GM23338 (cell line): ENCODE measurements around the gene INSL6.

ENCODE experiments used
- CREB1 ChIP-seq: fragments of 250-450 bp; sonication (Bioruptor Pico); IDR thresholded peaks from 2 replicates; pipeline ENCODE4 v1.5.0; 2020; ENCODE audit warnings: low read depth, mild to moderate bottlenecking, moderate library complexity
- EZH2 ChIP-seq: fragments of 200-600 bp; sonication (generic); IDR thresholded peaks from one replicate; pipeline ENCODE4 v1.8.0; 2017; ENCODE audit warnings: antibody characterized with exemption, mild to moderate bottlenecking, low read depth; ENCODE audit not compliant: unreplicated experiment
- EZH2phosphoT487 ChIP-seq: fragments of 200-600 bp; sonication (generic); IDR thresholded peaks from one replicate; pipeline ENCODE4 v1.8.1; 2018; ENCODE audit warnings: antibody characterized with exemption; ENCODE audit not compliant: unreplicated experiment
- JUNB ChIP-seq: IDR thresholded peaks from one replicate; pipeline ENCODE4 v1.6.1; 2016; ENCODE audit warnings: antibody characterized with exemption; ENCODE audit not compliant: unreplicated experiment
- POLR2AphosphoS5 ChIP-seq: IDR thresholded peaks from 2 replicates; pipeline ENCODE4 v1.6.1; 2016; ENCODE audit warnings: antibody characterized with exemption, low read depth
- STAT1 ChIP-seq: IDR thresholded peaks from one replicate; pipeline ENCODE4 v1.6.1; 2016; ENCODE audit warnings: antibody characterized with exemption; ENCODE audit not compliant: unreplicated experiment
- ZNF114 ChIP-seq: fragments of 250-450 bp; sonication (Bioruptor Pico); IDR thresholded peaks from 2 replicates; pipeline ENCODE4 v1.5.0; 2020; ENCODE audit warnings: mild to moderate bottlenecking, moderate library complexity
- ZNF331 ChIP-seq: fragments of 250-450 bp; sonication (Bioruptor Pico); IDR thresholded peaks from 2 replicates; pipeline ENCODE4 v1.5.0; 2020; ENCODE audit warnings: low read depth, mild to moderate bottlenecking, moderate library complexity
- TF ChIP-seq, protein P1 (sequence below), 2 experiments: fragments of 200-600 bp in 1 of 2; sonication (generic) in 1 of 2; conservative IDR thresholded peaks; 2 replicates each; pipeline versions ENCODE4 v1.5.1 to v1.6.1; 2016 to 2017; ENCODE audit warnings: antibody characterized with exemption in 2 of 2, low read depth in 2 of 2, mild to moderate bottlenecking in 2 of 2, moderate library complexity in 1 of 2
- TF ChIP-seq, protein P2 (sequence below): IDR thresholded peaks from 2 replicates; pipeline ENCODE4 v1.6.1; 2016; ENCODE audit warnings: antibody characterized with exemption
- TF ChIP-seq, protein P3 (sequence below): IDR thresholded peaks from one replicate; pipeline ENCODE4 v1.6.1; 2018; ENCODE audit warnings: antibody characterized with exemption; ENCODE audit not compliant: unreplicated experiment
- TF ChIP-seq, protein P4 (sequence below): fragments of 250-450 bp; sonication (Bioruptor Pico); IDR thresholded peaks from 2 replicates; pipeline ENCODE4 v1.5.0; 2020; ENCODE audit warnings: mild to moderate bottlenecking, moderate library complexity

DNA sequence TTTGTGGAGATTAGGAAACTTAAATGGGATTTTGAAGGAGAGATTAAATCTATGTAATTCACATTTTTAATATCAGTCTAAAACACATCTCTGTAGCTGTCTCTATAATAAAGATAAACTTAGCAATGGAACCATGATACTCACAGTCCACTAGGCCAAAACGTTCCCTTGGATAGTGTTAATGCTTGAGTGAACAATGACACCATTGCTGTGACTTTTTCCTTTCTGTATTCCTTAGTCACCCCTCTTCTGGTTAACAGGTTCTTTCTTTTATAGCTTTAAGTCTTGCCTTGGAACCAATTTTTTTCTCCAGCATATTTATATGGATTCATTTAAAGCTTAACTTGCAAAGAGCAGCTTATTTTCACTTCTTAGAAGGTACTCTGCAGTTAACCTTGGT lies 63.3 kb downstream of the INSL6 start:
- no peak for TF ChIP-seq EZH2
- TF ChIP-seq POLR2AphosphoS5, result no peak
- TF ChIP-seq, protein P1, sequence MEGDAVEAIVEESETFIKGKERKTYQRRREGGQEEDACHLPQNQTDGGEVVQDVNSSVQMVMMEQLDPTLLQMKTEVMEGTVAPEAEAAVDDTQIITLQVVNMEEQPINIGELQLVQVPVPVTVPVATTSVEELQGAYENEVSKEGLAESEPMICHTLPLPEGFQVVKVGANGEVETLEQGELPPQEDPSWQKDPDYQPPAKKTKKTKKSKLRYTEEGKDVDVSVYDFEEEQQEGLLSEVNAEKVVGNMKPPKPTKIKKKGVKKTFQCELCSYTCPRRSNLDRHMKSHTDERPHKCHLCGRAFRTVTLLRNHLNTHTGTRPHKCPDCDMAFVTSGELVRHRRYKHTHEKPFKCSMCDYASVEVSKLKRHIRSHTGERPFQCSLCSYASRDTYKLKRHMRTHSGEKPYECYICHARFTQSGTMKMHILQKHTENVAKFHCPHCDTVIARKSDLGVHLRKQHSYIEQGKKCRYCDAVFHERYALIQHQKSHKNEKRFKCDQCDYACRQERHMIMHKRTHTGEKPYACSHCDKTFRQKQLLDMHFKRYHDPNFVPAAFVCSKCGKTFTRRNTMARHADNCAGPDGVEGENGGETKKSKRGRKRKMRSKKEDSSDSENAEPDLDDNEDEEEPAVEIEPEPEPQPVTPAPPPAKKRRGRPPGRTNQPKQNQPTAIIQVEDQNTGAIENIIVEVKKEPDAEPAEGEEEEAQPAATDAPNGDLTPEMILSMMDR (conservative IDR thresholded peaks at IDR 0.05; ENCODE audit: low read depth in 2 of 2), result no peak
- TF ChIP-seq EZH2phosphoT487, result no peak
- TF ChIP-seq CREB1 (CRISPR knock-in tag), result no peak
- TF ChIP-seq STAT1, result no peak
- TF ChIP-seq JUNB, result no peak
- TF ChIP-seq, protein P2, sequence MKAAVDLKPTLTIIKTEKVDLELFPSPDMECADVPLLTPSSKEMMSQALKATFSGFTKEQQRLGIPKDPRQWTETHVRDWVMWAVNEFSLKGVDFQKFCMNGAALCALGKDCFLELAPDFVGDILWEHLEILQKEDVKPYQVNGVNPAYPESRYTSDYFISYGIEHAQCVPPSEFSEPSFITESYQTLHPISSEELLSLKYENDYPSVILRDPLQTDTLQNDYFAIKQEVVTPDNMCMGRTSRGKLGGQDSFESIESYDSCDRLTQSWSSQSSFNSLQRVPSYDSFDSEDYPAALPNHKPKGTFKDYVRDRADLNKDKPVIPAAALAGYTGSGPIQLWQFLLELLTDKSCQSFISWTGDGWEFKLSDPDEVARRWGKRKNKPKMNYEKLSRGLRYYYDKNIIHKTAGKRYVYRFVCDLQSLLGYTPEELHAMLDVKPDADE, result no peak
- TF ChIP-seq, protein P3, sequence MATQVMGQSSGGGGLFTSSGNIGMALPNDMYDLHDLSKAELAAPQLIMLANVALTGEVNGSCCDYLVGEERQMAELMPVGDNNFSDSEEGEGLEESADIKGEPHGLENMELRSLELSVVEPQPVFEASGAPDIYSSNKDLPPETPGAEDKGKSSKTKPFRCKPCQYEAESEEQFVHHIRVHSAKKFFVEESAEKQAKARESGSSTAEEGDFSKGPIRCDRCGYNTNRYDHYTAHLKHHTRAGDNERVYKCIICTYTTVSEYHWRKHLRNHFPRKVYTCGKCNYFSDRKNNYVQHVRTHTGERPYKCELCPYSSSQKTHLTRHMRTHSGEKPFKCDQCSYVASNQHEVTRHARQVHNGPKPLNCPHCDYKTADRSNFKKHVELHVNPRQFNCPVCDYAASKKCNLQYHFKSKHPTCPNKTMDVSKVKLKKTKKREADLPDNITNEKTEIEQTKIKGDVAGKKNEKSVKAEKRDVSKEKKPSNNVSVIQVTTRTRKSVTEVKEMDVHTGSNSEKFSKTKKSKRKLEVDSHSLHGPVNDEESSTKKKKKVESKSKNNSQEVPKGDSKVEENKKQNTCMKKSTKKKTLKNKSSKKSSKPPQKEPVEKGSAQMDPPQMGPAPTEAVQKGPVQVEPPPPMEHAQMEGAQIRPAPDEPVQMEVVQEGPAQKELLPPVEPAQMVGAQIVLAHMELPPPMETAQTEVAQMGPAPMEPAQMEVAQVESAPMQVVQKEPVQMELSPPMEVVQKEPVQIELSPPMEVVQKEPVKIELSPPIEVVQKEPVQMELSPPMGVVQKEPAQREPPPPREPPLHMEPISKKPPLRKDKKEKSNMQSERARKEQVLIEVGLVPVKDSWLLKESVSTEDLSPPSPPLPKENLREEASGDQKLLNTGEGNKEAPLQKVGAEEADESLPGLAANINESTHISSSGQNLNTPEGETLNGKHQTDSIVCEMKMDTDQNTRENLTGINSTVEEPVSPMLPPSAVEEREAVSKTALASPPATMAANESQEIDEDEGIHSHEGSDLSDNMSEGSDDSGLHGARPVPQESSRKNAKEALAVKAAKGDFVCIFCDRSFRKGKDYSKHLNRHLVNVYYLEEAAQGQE, result no peak
- TF ChIP-seq ZNF114 (CRISPR knock-in tag), result no peak
- TF ChIP-seq, protein P4, sequence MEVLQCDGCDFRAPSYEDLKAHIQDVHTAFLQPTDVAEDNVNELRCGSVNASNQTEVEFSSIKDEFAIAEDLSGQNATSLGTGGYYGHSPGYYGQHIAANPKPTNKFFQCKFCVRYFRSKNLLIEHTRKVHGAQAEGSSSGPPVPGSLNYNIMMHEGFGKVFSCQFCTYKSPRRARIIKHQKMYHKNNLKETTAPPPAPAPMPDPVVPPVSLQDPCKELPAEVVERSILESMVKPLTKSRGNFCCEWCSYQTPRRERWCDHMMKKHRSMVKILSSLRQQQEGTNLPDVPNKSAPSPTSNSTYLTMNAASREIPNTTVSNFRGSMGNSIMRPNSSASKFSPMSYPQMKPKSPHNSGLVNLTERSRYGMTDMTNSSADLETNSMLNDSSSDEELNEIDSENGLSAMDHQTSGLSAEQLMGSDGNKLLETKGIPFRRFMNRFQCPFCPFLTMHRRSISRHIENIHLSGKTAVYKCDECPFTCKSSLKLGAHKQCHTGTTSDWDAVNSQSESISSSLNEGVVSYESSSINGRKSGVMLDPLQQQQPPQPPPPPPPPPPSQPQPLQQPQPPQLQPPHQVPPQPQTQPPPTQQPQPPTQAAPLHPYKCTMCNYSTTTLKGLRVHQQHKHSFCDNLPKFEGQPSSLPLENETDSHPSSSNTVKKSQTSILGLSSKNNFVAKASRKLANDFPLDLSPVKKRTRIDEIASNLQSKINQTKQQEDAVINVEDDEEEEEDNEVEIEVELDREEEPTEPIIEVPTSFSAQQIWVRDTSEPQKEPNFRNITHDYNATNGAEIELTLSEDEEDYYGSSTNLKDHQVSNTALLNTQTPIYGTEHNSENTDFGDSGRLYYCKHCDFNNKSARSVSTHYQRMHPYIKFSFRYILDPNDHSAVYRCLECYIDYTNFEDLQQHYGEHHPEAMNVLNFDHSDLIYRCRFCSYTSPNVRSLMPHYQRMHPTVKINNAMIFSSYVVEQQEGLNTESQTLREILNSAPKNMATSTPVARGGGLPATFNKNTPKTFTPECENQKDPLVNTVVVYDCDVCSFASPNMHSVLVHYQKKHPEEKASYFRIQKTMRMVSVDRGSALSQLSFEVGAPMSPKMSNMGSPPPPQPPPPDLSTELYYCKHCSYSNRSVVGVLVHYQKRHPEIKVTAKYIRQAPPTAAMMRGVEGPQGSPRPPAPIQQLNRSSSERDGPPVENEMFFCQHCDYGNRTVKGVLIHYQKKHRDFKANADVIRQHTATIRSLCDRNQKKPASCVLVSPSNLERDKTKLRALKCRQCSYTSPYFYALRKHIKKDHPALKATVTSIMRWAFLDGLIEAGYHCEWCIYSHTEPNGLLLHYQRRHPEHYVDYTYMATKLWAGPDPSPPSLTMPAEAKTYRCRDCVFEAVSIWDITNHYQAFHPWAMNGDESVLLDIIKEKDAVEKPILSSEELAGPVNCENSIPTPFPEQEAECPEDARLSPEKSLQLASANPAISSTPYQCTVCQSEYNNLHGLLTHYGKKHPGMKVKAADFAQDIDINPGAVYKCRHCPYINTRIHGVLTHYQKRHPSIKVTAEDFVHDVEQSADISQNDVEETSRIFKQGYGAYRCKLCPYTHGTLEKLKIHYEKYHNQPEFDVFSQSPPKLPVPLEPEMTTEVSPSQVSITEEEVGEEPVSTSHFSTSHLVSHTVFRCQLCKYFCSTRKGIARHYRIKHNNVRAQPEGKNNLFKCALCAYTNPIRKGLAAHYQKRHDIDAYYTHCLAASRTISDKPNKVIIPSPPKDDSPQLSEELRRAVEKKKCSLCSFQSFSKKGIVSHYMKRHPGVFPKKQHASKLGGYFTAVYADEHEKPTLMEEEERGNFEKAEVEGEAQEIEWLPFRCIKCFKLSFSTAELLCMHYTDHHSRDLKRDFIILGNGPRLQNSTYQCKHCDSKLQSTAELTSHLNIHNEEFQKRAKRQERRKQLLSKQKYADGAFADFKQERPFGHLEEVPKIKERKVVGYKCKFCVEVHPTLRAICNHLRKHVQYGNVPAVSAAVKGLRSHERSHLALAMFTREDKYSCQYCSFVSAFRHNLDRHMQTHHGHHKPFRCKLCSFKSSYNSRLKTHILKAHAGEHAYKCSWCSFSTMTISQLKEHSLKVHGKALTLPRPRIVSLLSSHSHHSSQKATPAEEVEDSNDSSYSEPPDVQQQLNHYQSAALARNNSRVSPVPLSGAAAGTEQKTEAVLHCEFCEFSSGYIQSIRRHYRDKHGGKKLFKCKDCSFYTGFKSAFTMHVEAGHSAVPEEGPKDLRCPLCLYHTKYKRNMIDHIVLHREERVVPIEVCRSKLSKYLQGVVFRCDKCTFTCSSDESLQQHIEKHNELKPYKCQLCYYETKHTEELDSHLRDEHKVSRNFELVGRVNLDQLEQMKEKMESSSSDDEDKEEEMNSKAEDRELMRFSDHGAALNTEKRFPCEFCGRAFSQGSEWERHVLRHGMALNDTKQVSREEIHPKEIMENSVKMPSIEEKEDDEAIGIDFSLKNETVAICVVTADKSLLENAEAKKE, result no peak
- TF ChIP-seq ZNF331 (CRISPR knock-in tag), result no peak
